Type B pancreatic cell (in vitro differentiated cells): ENCODE results near the gene ZNF699. TPM values are rescaled to one million over a fixed set of nuclear protein-coding genes. Genes with fewer than 3 reads are reported as not detected.

ENCODE experiments used
- DNase-seq: peaks from one replicate; pipeline ENCODE4 v3.0.0; 2021; ENCODE audit warnings: mixed read lengths; ENCODE audit not compliant: unreplicated experiment; ENCODE audit errors: extremely low spot score
- H3K27ac Mint-ChIP-seq: 2 replicates; pipeline ENCODE4 v1.8.0; 2021; ENCODE audit warnings: mild to moderate bottlenecking, mixed read lengths
- H3K27me3 Mint-ChIP-seq: 2 replicates; pipeline ENCODE4 v1.8.0; 2021; ENCODE audit warnings: mixed read lengths
- H3K36me3 Mint-ChIP-seq: 2 replicates; pipeline ENCODE4 v1.8.0; 2021; ENCODE audit warnings: mixed read lengths
- H3K4me1 Mint-ChIP-seq: one replicate; pipeline ENCODE4 v1.8.0; 2021; ENCODE audit warnings: mixed read lengths; ENCODE audit not compliant: unreplicated experiment
- H3K4me3 Mint-ChIP-seq: 2 replicates; pipeline ENCODE4 v1.8.0; 2021; ENCODE audit warnings: mild to moderate bottlenecking, mixed read lengths
- H3K9me3 Mint-ChIP-seq: 2 replicates; pipeline ENCODE4 v1.8.0; 2021; ENCODE audit warnings: mixed read lengths
- CTCF ChIP-seq: fragments of 200-600 bp; sonication (generic); conservative IDR thresholded peaks from 2 replicates; pipeline ENCODE4 v1.5.0; 2021; ENCODE audit warnings: antibody characterized with exemption, mild to moderate bottlenecking
- long read RNA-seq: library from polyadenylated mRNA; unstranded; transcript quantifications from one replicate; pipeline ENCODE4 v2.0.0, GENCODE V29; 2020
- total RNA-seq: library from RNA; stranded (reverse); gene quantifications from 2 replicates; pipeline ENCODE4 v1.2.1, GENCODE V29; 2021; ENCODE audit warnings: low replicate concordance

ZNF699 gene
- total RNA-seq, result 6.0 and 7.3 TPM in 2 replicates
- long read RNA-seq, partial matches to known transcripts, result 0 of 1 reads
- long read RNA-seq, other reads (novel, unspliced or antisense), result 0 of 1 reads

- peaks cover 9% of the 10 kb centered on the region for H3K36me3 Mint-ChIP-seq
- TF ChIP-seq CTCF, result no peak
- H3K27me3 Mint-ChIP-seq, result no peaks in the 10 kb centered on the region
- peak within 1 kb of the TSS; percentile 100 for H3K4me3 Mint-ChIP-seq
- no peaks in the 10 kb centered on the region for H3K9me3 Mint-ChIP-seq
- peak within 1 kb of the TSS; percentile 100 for H3K27ac Mint-ChIP-seq
- peak; percentile 97 for DNase-seq
- peaks cover 8% of the 10 kb centered on the region for H3K4me1 Mint-ChIP-seq
These were observed at the start of gene ZNF699 for GRCh38 chr19:9309139-9309973. Gene ZNF699 (minus strand): TSS chr19:9309838. CDS start chr19:9305119, 4,719 bp downstream.

- Mint-ChIP-seq H3K27ac (no peak overlapping the region), H3K4me1 (no peaks in the 10 kb centered on the region), H3K27me3 (no peaks in the 10 kb centered on the region), H3K9me3 (peaks cover 10% of the 10 kb centered on the region), H3K4me3 (no peak overlapping the region), H3K36me3 (peaks cover 47% of the 10 kb centered on the region)
- no peak for TF ChIP-seq CTCF
- DNase-seq, result no peak
These were observed 45.0 kb upstream of the ZNF699 start for GRCh38 chr19:9354651-9355050.

- DNase-seq, result no peak
- Mint-ChIP-seq H3K4me3 (no peak overlapping the region), H3K27me3 (no peaks in the 10 kb centered on the region), H3K36me3 (peaks cover 52% of the 10 kb centered on the region), H3K9me3 (peaks cover 12% of the 10 kb centered on the region), H3K27ac (no peak overlapping the region), H3K4me1 (no peaks in the 10 kb centered on the region)
- no peak for TF ChIP-seq CTCF
These were observed 43.4 kb upstream of the ZNF699 start for GRCh38 chr19:9353011-9353410.

GRCh38 chr19:9352505-9352904, 42.9 kb upstream of the ZNF699 start:
- peaks cover 13% of the 10 kb centered on the region for H3K9me3 Mint-ChIP-seq
- H3K4me3 Mint-ChIP-seq, result no peak overlapping the region
- H3K27me3 Mint-ChIP-seq, result no peaks in the 10 kb centered on the region
- peaks cover 50% of the 10 kb centered on the region for H3K36me3 Mint-ChIP-seq
- no peak for DNase-seq
- no peaks in the 10 kb centered on the region for H3K4me1 Mint-ChIP-seq
- no peak for TF ChIP-seq CTCF
- no peak overlapping the region for H3K27ac Mint-ChIP-seq

- H3K9me3 Mint-ChIP-seq, result peaks cover 16% of the 10 kb centered on the region
These were observed 39.0 kb upstream of the ZNF699 start for GRCh38 chr19:9348671-9349070.

More at GRCh38 chr19:9348671-9349070, 39.0 kb upstream of the ZNF699 start:
- no peak for DNase-seq
- no peak for TF ChIP-seq CTCF
- Mint-ChIP-seq H3K4me1 (no peaks in the 10 kb centered on the region), H3K27me3 (no peaks in the 10 kb centered on the region), H3K36me3 (peaks cover 62% of the 10 kb centered on the region), H3K4me3 (no peak overlapping the region), H3K27ac (no peak overlapping the region)
